ENCODE results near the gene CAND2. TPM values are rescaled to one million over a fixed set of nuclear protein-coding genes. Genes with fewer than 3 reads are reported as not detected.

The CAND2 gene
- polyA plus RNA-seq, 1 donor from 2014 or later, result 17.3 TPM

- no peak overlapping the region for H3K4me2 ChIP-seq (ENCODE audit: low read length)
- no peaks in the 10 kb centered on the region for H3K79me2 ChIP-seq (replicated peaks; ENCODE audit: insufficient read depth, low read length)
- no peaks in the 10 kb centered on the region for H3K27me3 ChIP-seq (ENCODE audit: insufficient read depth, low read depth, low read length)
- H3K9me3 ChIP-seq (ENCODE audit: low read length), result no peaks in the 10 kb centered on the region
- no peaks in the 10 kb centered on the region for H4K20me1 ChIP-seq (ENCODE audit: insufficient read depth)
- no peak overlapping the region for H2AFZ ChIP-seq (ENCODE audit: low read depth, low read length)
- H3K9me2 ChIP-seq (ENCODE audit: insufficient read depth, low read length), result no peaks in the 10 kb centered on the region
- H3K9ac ChIP-seq (ENCODE audit: low read length), result no peak overlapping the region
- no peak overlapping the region for H3K27ac ChIP-seq (ENCODE audit: low read length)
- no peak overlapping the region for H3K4me3 ChIP-seq (ENCODE audit: low read length)
- no peaks in the 10 kb centered on the region for H3F3A ChIP-seq (ENCODE audit: insufficient read depth, low read length, poor library complexity, severe bottlenecking)
- no peaks in the 10 kb centered on the region for H3K36me3 ChIP-seq (ENCODE audit: insufficient read depth, low read length)
- TF ChIP-seq MXI1 (conservative IDR thresholded peaks at IDR 0.05; ENCODE audit: poor library complexity, severe bottlenecking) (no peak), REST (IDR thresholded peaks at IDR 0.05; ENCODE audit: borderline replicate concordance) (no peak), TAF1 (IDR thresholded peaks at IDR 0.05; ENCODE audit: low read depth) (no peak), EP300 (conservative IDR thresholded peaks at IDR 0.05; ENCODE audit: poor library complexity, severe bottlenecking) (no peak), RAD21 (conservative IDR thresholded peaks at IDR 0.05) (no peak), SMC3 (conservative IDR thresholded peaks at IDR 0.05; ENCODE audit: poor library complexity) (no peak), EZH2 (IDR thresholded peaks at IDR 0.05; ENCODE audit: borderline replicate concordance, insufficient read depth, low read length, poor library complexity, severe bottlenecking) (no peak)
- TF ChIP-seq, protein P1, sequence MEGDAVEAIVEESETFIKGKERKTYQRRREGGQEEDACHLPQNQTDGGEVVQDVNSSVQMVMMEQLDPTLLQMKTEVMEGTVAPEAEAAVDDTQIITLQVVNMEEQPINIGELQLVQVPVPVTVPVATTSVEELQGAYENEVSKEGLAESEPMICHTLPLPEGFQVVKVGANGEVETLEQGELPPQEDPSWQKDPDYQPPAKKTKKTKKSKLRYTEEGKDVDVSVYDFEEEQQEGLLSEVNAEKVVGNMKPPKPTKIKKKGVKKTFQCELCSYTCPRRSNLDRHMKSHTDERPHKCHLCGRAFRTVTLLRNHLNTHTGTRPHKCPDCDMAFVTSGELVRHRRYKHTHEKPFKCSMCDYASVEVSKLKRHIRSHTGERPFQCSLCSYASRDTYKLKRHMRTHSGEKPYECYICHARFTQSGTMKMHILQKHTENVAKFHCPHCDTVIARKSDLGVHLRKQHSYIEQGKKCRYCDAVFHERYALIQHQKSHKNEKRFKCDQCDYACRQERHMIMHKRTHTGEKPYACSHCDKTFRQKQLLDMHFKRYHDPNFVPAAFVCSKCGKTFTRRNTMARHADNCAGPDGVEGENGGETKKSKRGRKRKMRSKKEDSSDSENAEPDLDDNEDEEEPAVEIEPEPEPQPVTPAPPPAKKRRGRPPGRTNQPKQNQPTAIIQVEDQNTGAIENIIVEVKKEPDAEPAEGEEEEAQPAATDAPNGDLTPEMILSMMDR (IDR thresholded peaks at IDR 0.05; ENCODE audit: poor library complexity, severe bottlenecking), result no peak
Measured at GRCh38 chr3:12758025-12758781, 38.3 kb upstream of the CAND2 start.

DNA sequence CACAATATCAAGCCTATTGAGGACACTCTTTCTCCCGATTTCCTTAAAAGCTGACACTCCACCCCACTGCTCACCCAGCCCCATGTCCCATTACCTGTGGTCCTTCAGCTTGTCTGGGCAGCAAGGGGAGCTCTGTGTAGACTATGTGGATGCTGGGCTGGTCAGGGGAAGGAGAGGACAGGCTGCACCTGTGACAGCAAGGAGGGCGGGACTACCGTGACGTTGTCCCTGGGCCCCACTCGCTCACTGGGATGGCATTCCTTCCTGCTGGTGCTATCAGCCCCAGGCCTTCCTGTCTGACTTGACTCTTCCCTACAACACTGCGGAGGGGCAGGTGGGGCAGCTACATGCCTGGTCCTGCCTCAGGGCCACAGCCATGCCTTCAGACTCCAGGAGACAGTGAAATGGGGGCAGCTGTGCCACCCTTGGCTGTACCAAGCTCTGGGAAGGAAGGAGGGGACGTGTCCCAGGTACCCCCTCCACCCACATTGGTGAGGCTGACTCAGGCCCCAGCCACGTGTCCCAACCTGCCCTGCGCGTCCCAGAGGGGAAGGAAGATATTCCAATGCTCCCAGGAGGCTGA is 37.3 kb upstream of the CAND2 start, which contains the start of gene TMEM40:
TMEM40 (minus strand) TSS at position 163 of the 583 bp plus-strand sequence. CDS start 9,427 bp downstream, outside the sequence.
- H3K79me2 ChIP-seq (replicated peaks; ENCODE audit: insufficient read depth, low read length), result no peaks in the 10 kb centered on the region
- H3K27ac ChIP-seq (ENCODE audit: low read length), result no peak within 1 kb of the TSS
- TF ChIP-seq, protein P1 (IDR thresholded peaks at IDR 0.05; ENCODE audit: poor library complexity, severe bottlenecking), result no peak
- TF ChIP-seq SMC3 (conservative IDR thresholded peaks at IDR 0.05; ENCODE audit: poor library complexity), result no peak
- TF ChIP-seq MXI1 (conservative IDR thresholded peaks at IDR 0.05; ENCODE audit: poor library complexity, severe bottlenecking), result no peak
- no peak for TF ChIP-seq EZH2 (IDR thresholded peaks at IDR 0.05; ENCODE audit: borderline replicate concordance, insufficient read depth, low read length, poor library complexity, severe bottlenecking)
- TF ChIP-seq EP300 (conservative IDR thresholded peaks at IDR 0.05; ENCODE audit: poor library complexity, severe bottlenecking), result no peak
- no peak for TF ChIP-seq RAD21 (conservative IDR thresholded peaks at IDR 0.05)
- no peak for TF ChIP-seq POLR2AphosphoS5 (IDR thresholded peaks at IDR 0.05)
- TF ChIP-seq TAF1 (IDR thresholded peaks at IDR 0.05; ENCODE audit: low read depth), result no peak
- TF ChIP-seq REST (IDR thresholded peaks at IDR 0.05; ENCODE audit: borderline replicate concordance), result no peak
- H3K36me3 ChIP-seq (ENCODE audit: insufficient read depth, low read length), result no peaks in the 10 kb centered on the region
- H3K4me2 ChIP-seq (ENCODE audit: low read length), result no peak within 1 kb of the TSS
- no peaks in the 10 kb centered on the region for H4K20me1 ChIP-seq (ENCODE audit: insufficient read depth)
- no peaks in the 10 kb centered on the region for H3K27me3 ChIP-seq (ENCODE audit: insufficient read depth, low read depth, low read length)
- no peak within 1 kb of the TSS for H3K9ac ChIP-seq (ENCODE audit: low read length)
- no peak within 1 kb of the TSS for H2AFZ ChIP-seq (ENCODE audit: low read depth, low read length)
- no peaks in the 10 kb centered on the region for H3K9me2 ChIP-seq (ENCODE audit: insufficient read depth, low read length)
- no peaks in the 10 kb centered on the region for H3F3A ChIP-seq (ENCODE audit: insufficient read depth, low read length, poor library complexity, severe bottlenecking)
- no peak within 1 kb of the TSS for H3K4me3 ChIP-seq (ENCODE audit: low read length)
- no peaks in the 10 kb centered on the region for H3K9me3 ChIP-seq (ENCODE audit: low read length)

All from neural cell (in vitro differentiated cells).